GM12874 (cell line): ENCODE data around the gene PLEKHG4B.

Experiments
- CTCF ChIP-seq: IDR thresholded peaks from 2 replicates; pipeline ENCODE4 v1.5.1; 2011; ENCODE audit warnings: low read depth, mild to moderate bottlenecking, control low read depth, low read length, moderate library complexity; ENCODE audit not compliant: insufficient read depth

The PLEKHG4B gene

GRCh38 chr5:184471-184870 is 92.5 kb downstream of the PLEKHG4B start:
- no peak for TF ChIP-seq CTCF

- TF ChIP-seq CTCF: no peak
These were observed 93.4 kb downstream of the PLEKHG4B start for GRCh38 chr5:185095-186070.

- no peak for TF ChIP-seq CTCF
These were observed 94.4 kb downstream of the PLEKHG4B start for GRCh38 chr5:186091-187041.

- TF ChIP-seq CTCF: no peak
These were observed 95.1 kb downstream of the PLEKHG4B start for GRCh38 chr5:187042-187431.

- TF ChIP-seq CTCF: no peak
These were observed 95.9 kb downstream of the PLEKHG4B start for GRCh38 chr5:187617-188451.

GRCh38 chr5:188488-189481 is 96.8 kb downstream of the PLEKHG4B start:
- peak; percentile 97 for TF ChIP-seq CTCF
